HG03439 (cell line): Measurements from ENCODE around the gene SBF2.

Source experiments
- ATAC-seq: cut with Tn5 transposase; IDR thresholded peaks from one replicate; pipeline ENCODE4 v1.9.1; 2021; ENCODE audit warnings: mild to moderate bottlenecking, moderate library complexity; ENCODE audit not compliant: unreplicated experiment

SBF2 gene

GRCh38 chr11:10317776-10318526 is 23.9 kb upstream of the SBF2 start:
- peak; percentile 55 for ATAC-seq

- ATAC-seq, result peak; percentile 19
Measured at GRCh38 chr11:10317151-10317755, 23.2 kb upstream of the SBF2 start.

- no peak for ATAC-seq
Measured at GRCh38 chr11:10315083-10315482, 21.1 kb upstream of the SBF2 start.

- ATAC-seq, result peak; percentile 74
Measured at GRCh38 chr11:10314199-10315072, 20.4 kb upstream of the SBF2 start.

- no peak for ATAC-seq
Measured at GRCh38 chr11:10311802-10312201, 17.8 kb upstream of the SBF2 start.

GRCh38 chr11:10310301-10310841 is 16.4 kb upstream of the SBF2 start:
- ATAC-seq, result no peak

- ATAC-seq, result no peak
Measured at GRCh38 chr11:10309163-10310093, 15.4 kb upstream of the SBF2 start.

- no peak for ATAC-seq
Measured at GRCh38 chr11:10308201-10308954, 14.4 kb upstream of the SBF2 start.

- ATAC-seq, result peak; percentile 63
Measured at GRCh38 chr11:10307400-10308200, 13.6 kb upstream of the SBF2 start.

- ATAC-seq, result no peak
Measured at GRCh38 chr11:10307022-10307399, 13.0 kb upstream of the SBF2 start.

- ATAC-seq, result no peak
Measured at GRCh38 chr11:10305964-10306918, 12.2 kb upstream of the SBF2 start.

GRCh38 chr11:10305262-10305963 is 11.4 kb upstream of the SBF2 start:
- ATAC-seq, result no peak

- ATAC-seq, result no peak
Measured at GRCh38 chr11:10304495-10305261, 10.7 kb upstream of the SBF2 start, which contains the start of gene ADM. Gene ADM (plus strand): TSS chr11:10305073. CDS start chr11:10305701, 628 bp downstream.

- ATAC-seq, result no peak
Measured at GRCh38 chr11:10303558-10304363, 9.7 kb upstream of the SBF2 start.
